Type B pancreatic cell (in vitro differentiated cells): ENCODE results near the gene TTC33. TPM values are rescaled to one million over a fixed set of nuclear protein-coding genes. Genes with fewer than 3 reads are reported as not detected.
A peak's percentile ranks its signal among the peaks of the same experiment; 100 is the strongest.

ENCODE experiments used
- DNase-seq: peaks from one replicate; pipeline ENCODE4 v3.0.0; 2021; ENCODE audit warnings: mixed read lengths; ENCODE audit not compliant: unreplicated experiment; ENCODE audit errors: extremely low spot score
- H3K27ac Mint-ChIP-seq: 2 replicates; pipeline ENCODE4 v1.8.0; 2021; ENCODE audit warnings: mild to moderate bottlenecking, mixed read lengths
- H3K27me3 Mint-ChIP-seq: 2 replicates; pipeline ENCODE4 v1.8.0; 2021; ENCODE audit warnings: mixed read lengths
- H3K36me3 Mint-ChIP-seq: 2 replicates; pipeline ENCODE4 v1.8.0; 2021; ENCODE audit warnings: mixed read lengths
- H3K4me1 Mint-ChIP-seq: one replicate; pipeline ENCODE4 v1.8.0; 2021; ENCODE audit warnings: mixed read lengths; ENCODE audit not compliant: unreplicated experiment
- H3K4me3 Mint-ChIP-seq: 2 replicates; pipeline ENCODE4 v1.8.0; 2021; ENCODE audit warnings: mild to moderate bottlenecking, mixed read lengths
- H3K9me3 Mint-ChIP-seq: 2 replicates; pipeline ENCODE4 v1.8.0; 2021; ENCODE audit warnings: mixed read lengths
- total RNA-seq: library from RNA; stranded (reverse); gene quantifications from 2 replicates; pipeline ENCODE4 v1.2.1, GENCODE V29; 2021; ENCODE audit warnings: low replicate concordance
- TF ChIP-seq, protein P1 (sequence below): fragments of 200-600 bp; sonication (generic); conservative IDR thresholded peaks from 2 replicates; pipeline ENCODE4 v1.5.0; 2021; ENCODE audit warnings: antibody characterized with exemption, mild to moderate bottlenecking

TTC33 gene
- total RNA-seq, 1 donor from 2014 or later: 15.8 TPM

DNA sequence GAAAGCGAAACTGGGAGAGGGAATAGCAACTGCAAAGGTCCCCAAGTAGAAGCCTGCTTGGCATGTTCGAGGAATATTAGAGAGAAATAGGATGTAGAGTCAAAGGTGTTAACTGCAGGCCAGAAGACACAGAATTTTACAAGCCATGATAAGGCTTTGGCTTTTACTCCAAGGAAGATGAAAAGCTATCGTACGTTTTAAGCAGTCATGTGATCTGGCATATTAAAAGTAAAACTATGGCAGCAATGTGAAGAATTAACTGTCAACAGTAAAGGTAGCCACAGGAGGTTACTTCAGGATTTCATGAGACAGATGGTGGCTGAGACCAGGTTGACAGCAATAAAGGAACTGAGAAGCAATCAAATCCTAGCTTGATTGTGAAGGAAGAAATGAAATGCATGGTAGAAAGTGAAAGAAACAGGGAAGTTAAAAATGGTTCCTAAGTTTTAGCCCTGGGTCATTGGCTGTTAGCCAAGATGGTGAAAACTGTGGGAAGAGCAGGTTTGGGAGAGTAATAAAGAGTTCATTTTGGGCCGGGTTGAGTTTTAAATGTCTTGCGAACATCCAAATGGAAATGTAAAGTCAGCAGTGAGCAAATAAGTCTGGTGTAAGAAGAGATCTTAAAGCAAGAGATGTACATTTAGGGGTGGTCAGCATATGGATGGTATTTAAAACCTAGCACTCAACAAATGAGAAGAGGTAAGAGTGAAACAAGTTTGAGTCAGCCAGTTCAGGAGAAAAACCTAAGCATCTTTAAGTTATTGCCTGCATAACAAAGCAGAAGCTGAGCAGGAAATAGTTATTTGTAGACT is 20.3 kb upstream of the TTC33 start:
- Mint-ChIP-seq H3K4me3 (peak overlapping the region; percentile 45), H3K36me3 (peaks cover 23% of the 10 kb centered on the region), H3K4me1 (peaks cover 14% of the 10 kb centered on the region), H3K27ac (peak overlapping the region; percentile 80), H3K27me3 (no peaks in the 10 kb centered on the region), H3K9me3 (no peaks in the 10 kb centered on the region)
- TF ChIP-seq, protein P1, sequence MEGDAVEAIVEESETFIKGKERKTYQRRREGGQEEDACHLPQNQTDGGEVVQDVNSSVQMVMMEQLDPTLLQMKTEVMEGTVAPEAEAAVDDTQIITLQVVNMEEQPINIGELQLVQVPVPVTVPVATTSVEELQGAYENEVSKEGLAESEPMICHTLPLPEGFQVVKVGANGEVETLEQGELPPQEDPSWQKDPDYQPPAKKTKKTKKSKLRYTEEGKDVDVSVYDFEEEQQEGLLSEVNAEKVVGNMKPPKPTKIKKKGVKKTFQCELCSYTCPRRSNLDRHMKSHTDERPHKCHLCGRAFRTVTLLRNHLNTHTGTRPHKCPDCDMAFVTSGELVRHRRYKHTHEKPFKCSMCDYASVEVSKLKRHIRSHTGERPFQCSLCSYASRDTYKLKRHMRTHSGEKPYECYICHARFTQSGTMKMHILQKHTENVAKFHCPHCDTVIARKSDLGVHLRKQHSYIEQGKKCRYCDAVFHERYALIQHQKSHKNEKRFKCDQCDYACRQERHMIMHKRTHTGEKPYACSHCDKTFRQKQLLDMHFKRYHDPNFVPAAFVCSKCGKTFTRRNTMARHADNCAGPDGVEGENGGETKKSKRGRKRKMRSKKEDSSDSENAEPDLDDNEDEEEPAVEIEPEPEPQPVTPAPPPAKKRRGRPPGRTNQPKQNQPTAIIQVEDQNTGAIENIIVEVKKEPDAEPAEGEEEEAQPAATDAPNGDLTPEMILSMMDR: no peak
- no peak for DNase-seq

DNA sequence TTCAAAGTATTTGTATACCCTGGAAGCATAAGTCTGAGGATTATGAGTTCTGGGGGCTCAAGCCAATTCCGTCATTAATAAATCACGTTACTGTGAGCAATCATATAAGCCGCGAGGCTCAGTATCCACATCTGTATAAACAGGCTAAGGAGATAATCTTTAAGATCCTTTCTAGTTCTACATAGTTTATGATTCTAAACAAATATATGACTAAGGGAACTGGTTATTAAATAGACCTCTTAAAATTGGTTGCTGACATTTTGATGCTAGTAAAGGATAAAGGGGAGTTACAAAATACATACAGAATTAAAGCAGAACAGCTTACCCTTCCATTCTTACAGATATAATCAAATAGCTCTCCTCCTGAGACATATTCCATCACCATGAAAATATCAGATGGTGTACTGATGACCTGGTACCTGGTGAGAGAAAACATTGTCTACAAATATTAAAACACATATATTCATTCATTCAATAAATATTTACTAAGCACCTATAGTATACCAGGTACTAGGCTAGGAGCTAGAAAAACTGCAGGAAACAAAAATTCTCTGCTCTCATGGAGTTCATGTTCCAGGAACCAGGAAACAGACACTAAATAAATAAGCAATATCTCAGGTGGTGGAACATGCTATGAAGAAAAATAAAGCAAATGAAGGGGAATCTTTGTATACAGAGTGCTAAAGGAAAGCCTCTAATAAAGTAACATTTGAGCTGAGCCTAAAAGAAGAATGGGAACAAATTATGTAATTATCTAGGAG is 19.5 kb upstream of the TTC33 start:
- Mint-ChIP-seq H3K36me3 (peaks cover 23% of the 10 kb centered on the region), H3K4me3 (peak overlapping the region; percentile 2), H3K27ac (peak overlapping the region; percentile 80), H3K9me3 (no peaks in the 10 kb centered on the region), H3K27me3 (no peaks in the 10 kb centered on the region), H3K4me1 (peaks cover 14% of the 10 kb centered on the region)
- DNase-seq: no peak
- TF ChIP-seq, protein P1: no peak

DNA sequence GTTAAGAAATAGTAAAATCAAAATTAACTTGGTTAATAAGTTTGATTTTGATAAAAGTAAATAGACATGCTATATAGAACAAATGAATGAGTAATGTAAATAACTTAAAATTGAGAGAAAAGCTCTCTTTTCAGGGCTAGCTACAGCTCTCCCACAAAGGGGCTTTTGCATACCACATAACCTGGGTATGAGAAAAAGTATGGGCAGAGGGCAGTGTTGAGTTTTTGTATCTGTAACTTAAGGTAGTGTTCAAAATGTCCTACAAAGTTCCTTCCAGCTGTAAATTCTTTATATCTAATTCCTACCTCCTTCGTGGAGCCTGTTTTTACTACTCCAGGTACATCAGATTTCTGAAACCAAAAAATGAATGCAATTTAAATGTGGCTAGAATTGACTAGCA is 18.9 kb upstream of the TTC33 start:
- H3K27me3 Mint-ChIP-seq: no peaks in the 10 kb centered on the region

DNA sequence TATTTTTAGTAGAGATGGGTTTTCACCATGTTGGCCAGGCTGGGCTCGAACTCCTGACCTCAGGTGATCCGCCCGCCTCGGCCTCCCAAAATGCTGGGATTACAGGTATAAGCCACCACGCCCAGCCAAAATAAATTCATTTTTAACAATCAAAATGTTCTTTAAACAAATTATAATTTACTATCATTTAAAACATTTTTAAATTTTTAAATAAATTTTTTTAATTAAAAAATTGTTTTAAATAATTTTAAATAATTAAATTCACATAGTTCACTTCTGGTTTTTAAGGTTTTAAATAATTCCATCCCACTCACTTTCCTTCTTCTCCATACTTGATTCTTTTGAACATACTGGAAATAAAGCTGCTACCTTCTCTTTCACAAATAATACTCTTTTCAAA is 15.0 kb upstream of the TTC33 start:
- H3K27me3 Mint-ChIP-seq: no peaks in the 10 kb centered on the region
- H3K9me3 Mint-ChIP-seq: no peaks in the 10 kb centered on the region
- H3K4me1 Mint-ChIP-seq: peaks cover 4% of the 10 kb centered on the region
- TF ChIP-seq, protein P1: no peak
- H3K36me3 Mint-ChIP-seq: peaks cover 21% of the 10 kb centered on the region
- H3K27ac Mint-ChIP-seq: no peak overlapping the region
- DNase-seq: no peak
- H3K4me3 Mint-ChIP-seq: no peak overlapping the region

More for the DNA sequence above, 18.9 kb upstream of the TTC33 start:
- Mint-ChIP-seq H3K9me3 (no peaks in the 10 kb centered on the region), H3K27ac (no peak overlapping the region), H3K4me3 (no peak overlapping the region), H3K4me1 (peaks cover 14% of the 10 kb centered on the region), H3K36me3 (peaks cover 23% of the 10 kb centered on the region)
- TF ChIP-seq, protein P1: no peak
- no peak for DNase-seq

DNA sequence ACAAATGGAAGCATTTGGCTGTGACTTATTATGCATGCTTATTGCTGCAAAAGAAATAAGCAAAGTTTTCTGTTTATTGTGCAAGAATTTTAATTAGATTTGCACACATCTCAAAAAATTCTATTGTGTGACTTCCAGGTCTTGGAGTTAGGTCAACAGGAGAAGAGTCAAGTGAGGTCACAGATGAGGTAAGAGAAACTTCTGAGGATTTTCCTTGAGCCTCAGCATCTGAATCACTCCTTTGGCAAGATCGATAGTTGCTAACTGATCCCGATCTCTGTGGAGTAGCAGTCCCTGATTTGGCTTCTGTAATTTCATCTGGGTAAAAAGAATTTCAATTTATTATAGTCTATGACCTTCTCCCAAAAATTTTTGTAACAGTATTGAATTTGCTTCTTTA is 6.9 kb upstream of the TTC33 start:
- no peak for DNase-seq
- peaks cover 19% of the 10 kb centered on the region for H3K36me3 Mint-ChIP-seq

More for the DNA sequence above, 6.9 kb upstream of the TTC33 start:
- H3K4me1 Mint-ChIP-seq: no peaks in the 10 kb centered on the region
- H3K27ac Mint-ChIP-seq: no peak overlapping the region
- H3K27me3 Mint-ChIP-seq: no peaks in the 10 kb centered on the region
- no peak overlapping the region for H3K4me3 Mint-ChIP-seq
- H3K9me3 Mint-ChIP-seq: no peaks in the 10 kb centered on the region
- TF ChIP-seq, protein P1: no peak
